Esophagus muscularis mucosa (tissue), 4 donors: Measurements from ENCODE around the gene FTL. TPM values are rescaled to one million over a fixed set of nuclear protein-coding genes. Genes with fewer than 3 reads are reported as not detected.

Experiments used
- DNase-seq: peaks from one replicate; pipeline ENCODE4 v3.0.0-alpha.2; 2017; ENCODE audit errors: extremely low spot score
- H3K27ac ChIP-seq, 4 donors: fragments of 200-600 bp; sonication (generic); replicated peaks in 1 of 4; 1 replicate in 3 of 4; 2 replicates in 1 of 4; pipeline ENCODE4 v1.5.1; 2016 to 2019; ENCODE audit warnings: mild to moderate bottlenecking in 1 of 4
- H3K27me3 ChIP-seq, 4 donors: fragments of 200-600 bp; sonication (generic); one replicate each; pipeline versions ENCODE4 v1.5.1 to v1.6.0; 2016 to 2019
- H3K36me3 ChIP-seq, 4 donors: fragments of 200-600 bp; sonication (generic); one replicate each; pipeline ENCODE4 v1.5.1; 2016 to 2019
- H3K4me1 ChIP-seq, 4 donors: fragments of 200-600 bp; sonication (generic); one replicate each; pipeline ENCODE4 v1.5.1; 2016 to 2019
- H3K4me3 ChIP-seq, 4 donors: fragments of 200-600 bp; sonication (generic); 1 replicate in 2 of 4; 2 replicates in 2 of 4; pipeline ENCODE4 v1.5.1; 2016 to 2019; ENCODE audit warnings: mild to moderate bottlenecking in 4 of 4, moderate library complexity in 1 of 4
- H3K9me3 ChIP-seq, 4 donors: fragments of 200-600 bp; sonication (generic); 1 replicate in 3 of 4; 2 replicates in 1 of 4; pipeline ENCODE4 v1.5.1; 2016 to 2019
- EP300 ChIP-seq: sonication (generic); formaldehyde crosslinking; IDR thresholded peaks from one replicate; pipeline ENCODE4 v1.6.1; 2017; ENCODE audit warnings: antibody characterized with exemption
- POLR2A ChIP-seq: fragments of 450-650 bp; IDR thresholded peaks from one replicate; pipeline ENCODE4 v1.6.1; 2017; ENCODE audit warnings: antibody characterized with exemption, moderate library complexity, mild to moderate bottlenecking, low read depth
- POLR2AphosphoS5 ChIP-seq, 2 donors: sonication (generic); formaldehyde crosslinking; IDR thresholded peaks; one replicate each; pipeline ENCODE4 v1.6.1; 2017; ENCODE audit warnings: antibody characterized with exemption in 2 of 2
- WGBS: methylation state at CpG from one replicate; pipeline ENCODE4 v1.1.5; 2018; 5-methylcytosine and 5-hydroxymethylcytosine counted together
- intact Hi-C: fragments of 100-400 bp; cut with DNase I; formaldehyde crosslinking; loops from one replicate; pipeline ENCODE4 v1.15.1; 2023
- total RNA-seq, 4 donors: library from RNA; depleted of rRNA; stranded (reverse); fragments of >200 nt; gene quantifications; one replicate each; pipeline versions ENCODE4 v1.1.0 to v1.2.1, GENCODE V29; 2016
- TF ChIP-seq, protein P1 (sequence below), 3 experiments: fragments of 200-600 bp in 2 of 3; fragments of 450-650 bp in 1 of 3; sonication (generic) in 2 of 3; IDR thresholded peaks; one replicate each; pipeline ENCODE4 v1.5.1; 2017 to 2019; ENCODE audit warnings: antibody characterized with exemption in 3 of 3, mild to moderate bottlenecking in 2 of 3, moderate library complexity in 1 of 3

The FTL gene
- total RNA-seq, 4 donors from 2014 or later = 3,246 to 4,339 (median 3,896) TPM

DNA sequence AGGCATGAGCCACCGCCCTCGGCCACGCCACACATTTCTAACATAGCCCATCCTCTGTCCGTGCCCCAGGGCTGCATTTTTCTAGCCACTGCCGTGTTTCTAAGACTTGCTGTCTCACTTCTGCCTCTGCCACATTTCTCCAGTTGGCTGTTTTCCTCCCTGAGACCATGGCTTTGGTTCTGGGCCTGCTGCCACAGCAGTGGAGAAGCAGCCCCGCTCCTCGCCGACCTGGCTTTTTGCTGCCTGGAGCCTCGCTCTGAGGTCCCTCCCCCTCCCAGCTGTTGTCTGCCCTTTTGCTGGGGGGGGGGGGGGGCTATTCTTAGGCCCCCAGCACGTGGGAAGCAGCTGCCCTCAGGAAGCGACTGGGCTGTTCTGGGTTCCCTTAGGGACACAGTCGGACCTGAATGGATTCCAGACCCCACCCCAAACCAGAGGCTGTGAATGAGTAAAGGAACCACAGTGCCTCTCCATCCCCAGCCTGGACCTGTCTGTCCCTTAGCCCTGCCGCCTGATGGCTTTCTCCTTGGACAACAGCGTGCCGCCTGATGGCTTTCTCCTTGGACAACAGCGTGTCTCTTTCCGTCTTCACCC, 24.7 kb downstream of the FTL start:
- Histone ChIP-seq H3K4me3 (no peak overlapping the region), H3K4me1 (peaks cover 35 to 46% (median 40%) of the 10 kb centered on the region in 4 donors), H3K27me3 (no peaks in the 10 kb centered on the region), H3K9me3 (no peaks in the 10 kb centered on the region), H3K27ac (peak overlapping the region in 2 of 4 donors; percentile 93 to 95), H3K36me3 (peaks cover 19 to 59% (median 46%) of the 10 kb centered on the region in 4 donors)
- 71% methylated on average over 13 of the region's 17 CpGs for WGBS
- TF ChIP-seq POLR2AphosphoS5 (IDR thresholded peaks at IDR 0.05) (no peak), EP300 (no peak), POLR2A (no peak)
- TF ChIP-seq, protein P1, sequence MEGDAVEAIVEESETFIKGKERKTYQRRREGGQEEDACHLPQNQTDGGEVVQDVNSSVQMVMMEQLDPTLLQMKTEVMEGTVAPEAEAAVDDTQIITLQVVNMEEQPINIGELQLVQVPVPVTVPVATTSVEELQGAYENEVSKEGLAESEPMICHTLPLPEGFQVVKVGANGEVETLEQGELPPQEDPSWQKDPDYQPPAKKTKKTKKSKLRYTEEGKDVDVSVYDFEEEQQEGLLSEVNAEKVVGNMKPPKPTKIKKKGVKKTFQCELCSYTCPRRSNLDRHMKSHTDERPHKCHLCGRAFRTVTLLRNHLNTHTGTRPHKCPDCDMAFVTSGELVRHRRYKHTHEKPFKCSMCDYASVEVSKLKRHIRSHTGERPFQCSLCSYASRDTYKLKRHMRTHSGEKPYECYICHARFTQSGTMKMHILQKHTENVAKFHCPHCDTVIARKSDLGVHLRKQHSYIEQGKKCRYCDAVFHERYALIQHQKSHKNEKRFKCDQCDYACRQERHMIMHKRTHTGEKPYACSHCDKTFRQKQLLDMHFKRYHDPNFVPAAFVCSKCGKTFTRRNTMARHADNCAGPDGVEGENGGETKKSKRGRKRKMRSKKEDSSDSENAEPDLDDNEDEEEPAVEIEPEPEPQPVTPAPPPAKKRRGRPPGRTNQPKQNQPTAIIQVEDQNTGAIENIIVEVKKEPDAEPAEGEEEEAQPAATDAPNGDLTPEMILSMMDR (IDR thresholded peaks at IDR 0.05) = no peak
- intact Hi-C loops = no loop called here
- no peak for DNase-seq

DNA sequence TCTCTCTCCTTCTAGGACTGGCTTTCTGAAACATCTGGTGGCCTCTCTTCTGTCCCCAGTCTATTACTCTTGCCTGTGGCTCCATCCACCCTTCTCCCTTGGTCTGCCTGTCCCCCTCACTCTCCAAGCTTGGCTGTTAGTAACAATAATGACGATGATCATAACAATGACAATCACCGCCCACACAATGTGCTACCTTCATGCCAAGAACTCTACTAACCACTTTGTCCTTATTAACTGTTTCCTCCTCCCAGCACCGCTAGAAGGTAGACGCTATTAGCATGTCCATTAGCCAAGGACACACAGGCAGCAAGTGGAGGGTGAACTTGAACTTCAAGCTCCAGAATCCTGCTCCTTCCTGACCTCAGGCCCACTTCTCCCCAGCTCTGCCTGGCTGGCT, 25.3 kb downstream of the FTL start:
- Histone ChIP-seq H3K36me3 (peaks cover 12 to 53% (median 40%) of the 10 kb centered on the region in 4 donors), H3K9me3 (no peaks in the 10 kb centered on the region), H3K4me3 (no peak overlapping the region), H3K4me1 (peaks cover 36 to 52% (median 46%) of the 10 kb centered on the region in 4 donors), H3K27ac (peak overlapping the region in 3 of 4 donors; percentile 93 to 95 (median 94)), H3K27me3 (no peaks in the 10 kb centered on the region)
- intact Hi-C loops = no loop called here
- 63% methylated on average over 4 of the region's 4 CpGs for WGBS
- TF ChIP-seq, protein P1 (IDR thresholded peaks at IDR 0.05) = no peak
- TF ChIP-seq POLR2A = no peak
- TF ChIP-seq EP300 = no peak
- DNase-seq = no peak

DNA sequence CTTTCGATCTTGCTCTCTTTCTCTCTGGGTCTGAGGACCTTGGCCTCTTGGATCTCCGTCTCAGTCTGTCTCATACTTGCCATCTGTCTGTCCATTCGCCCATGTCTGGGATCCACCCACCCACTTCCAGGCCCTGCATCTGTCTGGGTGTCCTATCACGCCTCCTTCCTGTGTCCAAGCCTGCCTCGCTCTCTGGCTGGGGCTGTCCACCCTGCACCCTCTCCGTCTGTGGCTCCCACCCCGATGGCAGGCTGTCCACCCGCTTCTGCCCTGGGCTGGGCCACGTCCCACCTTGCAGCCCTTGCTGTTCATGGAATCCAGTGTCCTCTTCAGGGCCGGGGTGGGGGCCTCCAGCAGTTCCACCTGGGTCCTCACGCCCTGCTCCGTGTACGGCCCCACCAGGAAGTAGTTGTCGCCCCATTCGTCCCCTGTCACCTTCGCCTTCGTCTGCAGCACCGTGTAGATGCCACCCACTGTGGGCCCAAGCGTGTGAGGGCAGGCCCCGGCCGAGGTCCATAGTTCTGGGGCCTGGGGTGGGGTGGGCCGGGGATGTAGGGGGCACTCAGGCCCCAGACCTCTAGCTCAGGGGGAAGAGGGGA, 26.0 kb downstream of the FTL start:
- peaks cover 10 to 46% (median 33%) of the 10 kb centered on the region in 4 donors for H3K36me3 ChIP-seq
- intact Hi-C loops = no loop called here
- H3K9me3 ChIP-seq = no peaks in the 10 kb centered on the region
- peak overlapping the region; percentile 65 to 82 (median 78) for H3K4me3 ChIP-seq
- peaks cover 36 to 54% (median 48%) of the 10 kb centered on the region in 4 donors for H3K4me1 ChIP-seq
- TF ChIP-seq EP300 = no peak
- TF ChIP-seq, protein P1 (IDR thresholded peaks at IDR 0.05) = no peak
- H3K27ac ChIP-seq = peak overlapping the region; percentile 93 to 96 (median 94)
- 90% methylated on average over 22 of the region's 22 CpGs for WGBS
- no peak for DNase-seq
- H3K27me3 ChIP-seq = no peaks in the 10 kb centered on the region

DNA sequence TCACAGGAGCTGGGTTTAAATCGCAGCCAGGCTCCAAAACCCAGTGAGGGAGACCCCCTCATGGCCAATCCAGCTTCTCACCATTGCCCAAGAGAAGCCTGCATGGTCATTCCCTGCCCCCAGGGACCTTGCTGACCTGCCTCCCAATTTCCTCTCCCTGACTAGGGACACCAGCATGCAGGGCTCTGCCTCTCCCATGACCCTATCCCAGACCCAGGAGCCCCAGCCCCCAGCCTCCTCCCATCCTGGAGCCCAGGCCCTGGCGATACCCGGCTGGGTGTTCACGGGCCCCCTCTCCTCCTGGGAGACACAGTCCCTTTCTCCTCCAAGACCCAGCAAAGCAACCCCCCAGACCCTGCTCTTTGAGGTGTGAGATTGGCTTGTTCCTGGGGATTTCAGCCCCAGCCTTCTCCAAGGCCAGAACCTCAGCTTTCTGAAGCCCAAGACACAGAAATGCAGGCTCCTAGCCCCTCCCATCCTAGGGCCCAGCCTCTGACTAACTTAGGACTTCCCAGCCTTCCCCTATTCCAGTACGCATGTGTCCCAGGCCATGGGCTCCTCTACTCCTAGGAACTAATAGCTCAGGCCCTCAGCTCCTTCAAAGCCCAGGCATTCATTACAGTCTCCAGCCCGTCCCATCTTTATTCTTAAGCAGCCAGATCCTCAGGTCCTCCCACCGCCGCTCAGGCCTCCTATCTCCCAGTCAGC, 26.9 kb downstream of the FTL start:
- Histone ChIP-seq H3K9me3 (no peaks in the 10 kb centered on the region), H3K4me3 (peak overlapping the region; percentile 65 to 82 (median 78)), H3K27me3 (no peaks in the 10 kb centered on the region), H3K27ac (peak overlapping the region; percentile 93 to 96 (median 94)), H3K36me3 (peaks cover 10 to 37% (median 26%) of the 10 kb centered on the region in 4 donors), H3K4me1 (peaks cover 36 to 54% (median 48%) of the 10 kb centered on the region in 4 donors)
- intact Hi-C loops = no loop called here
- 12% methylated on average over 7 of the region's 8 CpGs for WGBS
- TF ChIP-seq EP300 (no peak), POLR2AphosphoS5 (IDR thresholded peaks at IDR 0.05) (peak; percentile 86 to 95), POLR2A (no peak)
- DNase-seq = no peak

DNA sequence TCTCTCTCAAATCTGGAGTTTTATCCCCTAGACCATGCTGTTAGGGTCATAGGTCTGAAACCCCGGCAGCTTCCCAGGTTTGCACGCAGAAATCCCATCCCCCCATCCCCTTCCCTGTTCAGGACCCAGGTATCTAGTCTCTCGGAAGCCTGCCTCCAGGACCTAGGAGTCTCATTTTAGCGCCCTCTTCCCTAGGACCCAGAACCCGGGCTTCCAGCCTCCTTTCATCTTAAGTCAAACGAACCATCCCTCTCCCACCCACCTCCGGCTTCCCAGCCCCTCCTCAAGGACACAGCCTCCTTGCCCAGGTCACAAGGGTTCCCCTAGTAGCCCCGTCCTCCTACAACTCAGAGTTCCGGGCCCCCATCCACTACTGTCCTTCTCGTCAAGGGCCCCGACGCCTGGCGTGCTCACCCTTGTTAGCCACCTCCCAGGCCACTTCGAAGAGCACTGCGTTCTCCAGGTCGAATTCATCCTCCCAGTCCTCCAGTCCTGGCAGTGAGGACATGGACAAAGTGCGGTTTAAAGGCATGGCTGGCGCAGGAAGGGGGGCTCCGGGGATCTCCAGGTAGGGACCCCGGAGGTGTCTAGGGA, 27.6 kb downstream of the FTL start:
- intact Hi-C loops = no loop called here
- WGBS = under 1% methylated on average over 20 of the region's 20 CpGs

More for the DNA sequence above, 27.6 kb downstream of the FTL start:
- DNase-seq = no peak
- peak overlapping the region; percentile 65 to 82 (median 78) for H3K4me3 ChIP-seq
- peaks cover 10 to 31% (median 20%) of the 10 kb centered on the region in 4 donors for H3K36me3 ChIP-seq
- peak overlapping the region; percentile 93 to 96 (median 94) for H3K27ac ChIP-seq
- H3K27me3 ChIP-seq = no peaks in the 10 kb centered on the region
- H3K9me3 ChIP-seq = no peaks in the 10 kb centered on the region
- peaks cover 36 to 54% (median 48%) of the 10 kb centered on the region in 4 donors for H3K4me1 ChIP-seq
- TF ChIP-seq POLR2AphosphoS5 (IDR thresholded peaks at IDR 0.05) (no peak), EP300 (no peak), POLR2A (no peak)
- TF ChIP-seq, protein P1 (IDR thresholded peaks at IDR 0.05) = no peak
